Left ventricle myocardium superior (tissue), 1 donor: ENCODE results near the gene ALKBH2. TPM values are rescaled to one million over a fixed set of nuclear protein-coding genes. Genes with fewer than 3 reads are reported as not detected.

Source experiments
- ATAC-seq: fragments of 200-7000 bp; cut with Tn5 transposase; one replicate; pipeline ENCODE4 v1.9.1; 2020; ENCODE audit warnings: mild to moderate bottlenecking, moderate library complexity
- DNase-seq: peaks from one replicate; pipeline ENCODE4 v3.0.0-alpha.2; 2020
- intact Hi-C: fragments of 100-400 bp; cut with micrococcal nuclease; formaldehyde crosslinking; loops from one replicate; pipeline ENCODE4 v1.11.0; 2022
- long read RNA-seq: library from polyadenylated mRNA; unstranded; transcript quantifications from one replicate; pipeline ENCODE4 v2.0.0, GENCODE V29; 2021
- total RNA-seq: library from RNA; stranded (reverse); fragmentation: NEBNext Ultra II Directional; extraction: Animal tissue kit (Norgen Biotek cat#: 25700); gene quantifications from one replicate; pipeline ENCODE4 v1.2.1, GENCODE V29; 2021
- donor health status: DM: no; HTN: yes; CAD: no; lungs with severe emphysema.

Gene ALKBH2
- 6.6 TPM for total RNA-seq
- long read RNA-seq, partial matches to known transcripts: 1 of 8 reads
- long read RNA-seq, other reads (novel, unspliced or antisense): 1 of 8 reads

DNA sequence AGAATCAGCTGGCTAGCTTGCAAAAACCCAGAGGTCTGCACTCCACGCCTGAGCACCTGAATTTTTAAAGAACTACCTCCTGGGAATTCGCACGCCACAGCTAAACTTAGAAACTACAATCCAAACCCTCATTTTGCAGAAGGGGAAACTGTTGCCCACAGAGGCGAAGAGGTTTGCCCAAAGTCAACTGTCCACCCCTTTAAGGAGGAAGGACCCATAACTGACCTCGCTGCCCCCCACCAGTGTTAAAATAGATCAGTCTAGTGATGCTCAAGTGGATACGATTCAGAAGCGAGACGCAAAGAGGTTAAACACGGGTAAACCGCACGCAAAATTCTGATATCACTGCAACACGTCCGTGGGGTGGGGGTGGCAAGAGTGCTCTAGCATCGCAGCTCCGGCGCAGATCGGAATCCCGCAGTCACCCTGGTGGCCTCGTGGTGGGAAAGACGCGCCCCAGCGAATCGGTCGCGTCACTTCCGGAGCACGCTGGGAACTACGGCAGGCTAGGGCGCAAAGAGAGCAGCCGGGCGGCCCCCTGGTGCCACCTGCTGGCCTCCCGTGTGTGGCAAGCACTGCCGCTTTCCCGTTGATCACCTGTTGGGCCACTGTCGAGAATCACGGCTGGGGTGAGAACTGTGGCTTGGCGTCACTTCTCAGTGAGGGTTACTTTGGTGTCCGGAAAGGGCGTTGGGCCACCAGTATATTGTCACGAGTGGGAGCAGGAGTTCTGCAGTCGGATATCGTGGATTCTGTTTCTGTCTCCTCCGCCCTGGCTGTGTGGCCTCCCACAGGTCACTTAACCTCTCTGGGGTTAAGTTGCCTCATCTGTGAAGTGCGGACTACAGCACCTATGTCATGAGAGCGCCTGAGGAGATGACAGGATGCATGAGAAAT, at the start of gene ALKBH2:
Gene ALKBH2, minus strand, starts transcription at position 451 of the 897 bp plus-strand sequence. CDS start 686 bp downstream, outside the sequence.
- peak; percentile 71 for ATAC-seq
- peak; percentile 97 for DNase-seq
- intact Hi-C loops: no loop called here

- ATAC-seq: peak; percentile 41
- DNase-seq: no peak
- intact Hi-C loops: no loop called here
Measured at GRCh38 chr12:109140560-109140959, 47.3 kb upstream of the ALKBH2 start.

DNA sequence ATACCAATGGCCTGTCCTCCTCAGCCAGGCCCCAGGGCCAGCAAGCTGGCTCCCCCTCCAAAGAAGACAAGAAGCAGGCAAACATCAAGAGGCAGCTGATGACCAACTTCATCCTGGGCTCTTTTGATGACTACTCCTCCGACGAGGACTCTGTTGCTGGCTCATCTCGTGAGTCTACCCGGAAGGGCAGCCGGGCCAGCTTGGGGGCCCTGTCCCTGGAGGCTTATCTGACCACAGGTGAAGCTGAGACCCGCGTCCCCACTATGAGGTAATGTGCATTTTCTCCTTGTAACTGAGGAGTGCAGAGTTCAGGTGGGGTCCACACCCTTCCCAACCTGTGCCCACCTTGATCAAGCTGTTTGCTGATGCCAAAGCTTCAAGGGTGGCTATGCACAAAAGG, 46.5 kb upstream of the ALKBH2 start:
- DNase-seq: no peak
- intact Hi-C loops: no loop called here
- ATAC-seq: peak; percentile 3

DNA sequence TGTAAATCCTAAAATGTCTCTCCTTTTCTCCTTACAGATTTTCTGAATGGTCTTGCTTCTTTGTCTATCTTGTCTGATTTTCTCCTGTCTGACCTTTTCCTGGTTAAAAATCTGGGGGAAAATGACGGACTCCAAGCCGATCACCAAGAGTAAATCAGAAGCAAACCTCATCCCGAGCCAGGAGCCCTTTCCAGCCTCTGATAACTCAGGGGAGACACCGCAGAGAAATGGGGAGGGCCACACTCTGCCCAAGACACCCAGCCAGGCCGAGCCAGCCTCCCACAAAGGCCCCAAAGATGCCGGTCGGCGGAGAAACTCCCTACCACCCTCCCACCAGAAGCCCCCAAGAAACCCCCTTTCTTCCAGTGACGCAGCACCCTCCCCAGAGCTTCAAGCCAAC, 46.1 kb upstream of the ALKBH2 start:
- peak; percentile 22 for ATAC-seq
- no peak for DNase-seq
- intact Hi-C loops: no loop called here

DNA sequence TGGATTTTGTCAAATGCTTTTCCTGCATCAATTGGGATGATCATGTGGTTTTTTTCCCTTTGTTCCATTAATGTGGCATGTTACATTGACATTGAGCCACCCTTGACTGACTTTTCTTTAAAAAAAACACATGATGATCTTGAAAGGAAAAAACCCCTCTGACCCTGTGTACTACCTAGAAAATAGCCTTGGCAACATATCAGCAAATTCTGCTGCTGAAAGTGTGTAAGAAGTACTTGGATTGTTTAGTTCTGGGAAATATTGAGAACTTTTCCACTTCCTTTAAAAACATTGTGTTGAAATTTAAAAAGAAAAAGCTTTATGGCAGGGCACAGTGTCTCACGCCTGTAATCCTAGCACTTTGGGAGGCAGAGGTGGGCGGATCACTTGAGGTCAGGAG, 43.8 kb upstream of the ALKBH2 start:
- intact Hi-C loops: no loop called here
- no peak for DNase-seq
- no peak for ATAC-seq

GRCh38 chr12:109134186-109134917, 41.1 kb upstream of the ALKBH2 start:
- intact Hi-C loops: no loop called here
- ATAC-seq (peak; percentile 7), DNase-seq (peak; percentile 63)

GRCh38 chr12:109131154-109132050, 38.1 kb upstream of the ALKBH2 start:
- DNase-seq: peak; percentile 88
- peak; percentile 89 for ATAC-seq
- intact Hi-C loops: no loop called here

- ATAC-seq (peak; percentile 28), DNase-seq (peak; percentile 49)
- intact Hi-C loops: no loop called here
Measured at GRCh38 chr12:109130297-109131153, 37.3 kb upstream of the ALKBH2 start.

GRCh38 chr12:109127533-109128242, 34.4 kb upstream of the ALKBH2 start:
- no peak for ATAC-seq
- DNase-seq: no peak
- intact Hi-C loops: no loop called here

DNA sequence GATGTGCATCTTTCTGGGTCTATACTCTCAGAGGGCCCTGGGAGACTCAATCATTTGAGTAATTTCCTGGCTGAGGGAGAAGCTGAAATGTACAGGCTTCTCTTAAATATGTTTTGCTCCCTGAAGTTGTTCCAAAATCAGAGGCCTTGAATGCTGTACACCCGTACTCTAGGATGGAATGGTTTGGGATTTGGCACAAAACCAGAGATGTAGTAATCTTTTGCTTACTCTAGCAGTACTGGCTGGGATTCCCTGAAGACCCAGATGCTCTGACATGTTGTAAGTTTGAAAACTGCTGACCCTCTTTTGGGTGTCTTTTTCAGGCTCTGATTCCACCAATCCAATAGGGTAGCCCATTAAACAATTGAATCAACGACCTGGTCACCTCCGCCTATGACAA, 33.5 kb upstream of the ALKBH2 start:
- DNase-seq (no peak), ATAC-seq (peak; percentile 2)
- intact Hi-C loops: no loop called here

DNA sequence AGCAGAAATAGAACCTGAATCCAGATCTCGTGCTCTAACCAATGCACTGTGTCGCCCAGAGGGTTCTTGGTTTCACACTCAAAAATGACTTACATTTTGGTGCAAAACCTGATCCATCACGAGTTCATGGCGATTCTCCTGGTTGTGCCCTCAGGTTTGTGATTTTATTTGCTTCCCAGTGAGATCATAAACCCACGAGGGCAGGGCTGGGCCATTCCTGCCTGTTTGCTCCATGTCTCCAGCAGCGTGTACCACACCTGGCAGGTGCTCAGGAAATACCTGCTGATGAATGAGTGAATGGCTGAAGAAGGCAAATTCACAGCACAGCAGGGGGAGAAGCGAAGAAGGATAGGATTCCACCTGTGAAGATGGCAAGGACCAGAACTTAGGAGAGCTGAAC, 32.5 kb upstream of the ALKBH2 start:
- intact Hi-C loops: no loop called here
- DNase-seq (no peak), ATAC-seq (no peak)

DNA sequence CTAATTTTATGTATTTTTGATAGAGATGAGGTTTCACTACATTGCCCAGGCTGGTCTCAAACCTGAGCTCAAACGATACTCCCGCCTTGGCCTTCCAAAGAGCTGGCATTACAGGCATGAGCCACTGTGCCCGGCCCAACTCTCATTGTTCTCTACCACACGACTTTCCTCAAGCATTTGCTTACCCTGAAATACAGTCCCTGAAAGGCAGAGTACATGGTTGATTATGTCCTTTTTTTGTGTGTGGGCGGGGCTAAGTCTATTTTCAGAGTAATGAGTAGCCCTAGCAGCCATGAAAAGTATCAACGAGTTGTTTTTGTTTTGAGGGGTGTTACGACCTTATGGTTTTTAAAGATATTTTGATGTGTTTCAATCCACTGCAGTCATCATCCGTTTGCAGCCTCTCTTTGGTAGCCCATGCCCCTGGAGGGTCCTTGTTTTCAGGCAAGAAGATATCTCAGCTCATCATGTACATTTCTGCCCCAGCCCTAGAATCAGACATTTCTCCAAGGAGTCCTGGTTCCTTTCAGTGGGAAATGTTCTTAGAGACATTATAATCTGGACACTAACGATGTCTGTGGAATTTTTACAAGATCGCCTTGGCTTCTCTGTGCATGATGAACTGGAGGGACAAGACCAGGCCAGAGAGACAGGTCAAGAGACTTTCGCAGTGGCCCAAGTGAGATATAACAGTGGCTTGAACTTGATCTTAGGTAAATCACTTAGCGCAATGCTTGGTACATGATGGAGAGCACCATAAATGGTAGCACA, 31.8 kb upstream of the ALKBH2 start:
- intact Hi-C loops: no loop called here
- no peak for DNase-seq
- peak; percentile 55 for ATAC-seq

DNA sequence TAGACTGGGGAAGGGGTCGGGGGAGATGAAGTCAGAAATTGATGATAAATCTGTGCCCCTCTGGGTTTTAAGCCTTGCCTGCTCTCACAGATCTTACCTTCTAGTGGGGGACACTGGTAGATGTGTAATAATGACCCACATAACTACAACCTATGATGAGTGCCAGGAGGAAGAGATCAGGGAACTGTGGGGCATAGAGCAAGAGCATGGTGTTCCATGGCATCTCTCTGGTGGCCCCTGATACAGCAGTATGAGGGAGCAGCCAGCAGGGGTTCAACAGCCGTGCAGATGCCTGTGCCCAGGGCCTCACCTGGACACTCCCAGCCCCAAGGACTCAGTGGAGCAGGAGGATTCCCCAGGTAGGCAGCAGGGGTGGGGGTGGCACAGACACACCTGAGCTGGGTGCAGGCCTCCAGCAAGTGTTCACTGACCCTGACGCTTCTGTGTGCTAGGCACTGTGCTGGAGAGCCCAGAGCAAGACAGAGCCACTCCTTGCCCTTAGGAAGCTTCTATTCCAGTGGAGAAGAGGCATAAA, 28.1 kb upstream of the ALKBH2 start:
- intact Hi-C loops: no loop called here
- DNase-seq: no peak
- no peak for ATAC-seq

- no peak for DNase-seq
- no peak for ATAC-seq
- intact Hi-C loops: no loop called here
Measured at GRCh38 chr12:109120557-109120956, 27.3 kb upstream of the ALKBH2 start.

GRCh38 chr12:109120095-109120494, 26.8 kb upstream of the ALKBH2 start:
- intact Hi-C loops: no loop called here
- DNase-seq: no peak
- ATAC-seq: no peak

GRCh38 chr12:109116611-109116949, 23.3 kb upstream of the ALKBH2 start:
- intact Hi-C loops: no loop called here
- DNase-seq (no peak), ATAC-seq (no peak)
